SU-DHL-6 (cell line): ENCODE measurements around the gene KRT37.

ENCODE experiments used
- H2AFZ ChIP-seq: fragments of 200-600 bp; sonication (generic); 2 replicates; pipeline ENCODE4 v1.6.1; 2014; ENCODE audit warnings: low read depth, mild to moderate bottlenecking, moderate library complexity, mixed read lengths, antibody characterized with exemption, low read length; ENCODE audit not compliant: severe bottlenecking
- H3F3A ChIP-seq: fragments of 200-600 bp; shearing (Covaris generic); 2 replicates; pipeline ENCODE4 v1.6.0; 2016; ENCODE audit warnings: antibody characterized with exemption, mild to moderate bottlenecking; ENCODE audit not compliant: insufficient read depth
- H3K27ac ChIP-seq: fragments of 200-600 bp; sonication (generic); 2 replicates; pipeline ENCODE4 v1.5.1; 2016; ENCODE audit warnings: low read depth, mild to moderate bottlenecking, low read length, moderate library complexity, mixed read lengths
- H3K27me3 ChIP-seq: fragments of 200-600 bp; sonication (generic), shearing (Covaris generic); 2 replicates; pipeline ENCODE4 v1.6.0; 2014; ENCODE audit warnings: mild to moderate bottlenecking, low read length
- H3K36me3 ChIP-seq: fragments of 200-600 bp; sonication (generic); 2 replicates; pipeline ENCODE4 v1.6.1; 2014; ENCODE audit warnings: mild to moderate bottlenecking, low read length, mixed read lengths
- H3K4me2 ChIP-seq: fragments of 300-600, 200-600 bp; shearing (Covaris generic), sonication (generic); 2 replicates; pipeline ENCODE4 v1.6.0; 2014; ENCODE audit warnings: low read length, low read depth, mild to moderate bottlenecking; ENCODE audit not compliant: poor library complexity, severe bottlenecking
- H3K4me3 ChIP-seq: fragments of 200-600 bp; sonication (generic); 2 replicates; pipeline ENCODE4 v1.5.1; 2014; ENCODE audit warnings: antibody characterized with exemption, low read length, mild to moderate bottlenecking, mixed read lengths; ENCODE audit not compliant: insufficient read depth, poor library complexity, severe bottlenecking
- H3K79me2 ChIP-seq: fragments of 200-600 bp; sonication (generic); 2 replicates; pipeline ENCODE4 v1.6.1; 2014; ENCODE audit warnings: mild to moderate bottlenecking, low read length, moderate library complexity; ENCODE audit not compliant: insufficient read depth
- H3K9ac ChIP-seq: fragments of 200-600 bp; sonication (generic); 2 replicates; pipeline ENCODE4 v1.7.0; 2014; ENCODE audit warnings: mild to moderate bottlenecking, low read length
- H3K9me2 ChIP-seq: fragments of 200-600 bp; sonication (generic); replicated peaks from 2 replicates; pipeline ENCODE4 v1.6.1; 2014; ENCODE audit warnings: low read length; ENCODE audit not compliant: insufficient read depth
- H3K9me3 ChIP-seq: fragments of 200-600 bp; sonication (generic); 2 replicates; pipeline ENCODE4 v1.6.1; 2014; ENCODE audit warnings: low read length, mixed read lengths; ENCODE audit not compliant: insufficient read depth
- H4K20me1 ChIP-seq: fragments of 200-600 bp; sonication (generic); 2 replicates; pipeline ENCODE4 v1.6.1; 2014; ENCODE audit warnings: low read depth, mild to moderate bottlenecking, antibody characterized with exemption, low read length, moderate library complexity, mixed read lengths
- EZH2phosphoT487 ChIP-seq: fragments of 200-600 bp; sonication (generic), shearing (Covaris generic); conservative IDR thresholded peaks from 2 replicates; pipeline ENCODE4 v1.6.1; 2018; ENCODE audit warnings: mild to moderate bottlenecking, antibody characterized with exemption, low read length, moderate library complexity, mixed read lengths
- TF ChIP-seq, protein P1 (sequence below): fragments of 200-600 bp; sonication (generic); IDR thresholded peaks from one replicate; pipeline ENCODE4 v1.5.1; 2017; ENCODE audit warnings: antibody characterized with exemption, mild to moderate bottlenecking, low read length, moderate library complexity; ENCODE audit not compliant: insufficient read depth, poor library complexity, severe bottlenecking

KRT37 gene

GRCh38 chr17:41448506-41448905, 24.1 kb upstream of the KRT37 start:
- no peaks in the 10 kb centered on the region for H3F3A ChIP-seq
- TF ChIP-seq EZH2phosphoT487: no peak
- TF ChIP-seq, protein P1, sequence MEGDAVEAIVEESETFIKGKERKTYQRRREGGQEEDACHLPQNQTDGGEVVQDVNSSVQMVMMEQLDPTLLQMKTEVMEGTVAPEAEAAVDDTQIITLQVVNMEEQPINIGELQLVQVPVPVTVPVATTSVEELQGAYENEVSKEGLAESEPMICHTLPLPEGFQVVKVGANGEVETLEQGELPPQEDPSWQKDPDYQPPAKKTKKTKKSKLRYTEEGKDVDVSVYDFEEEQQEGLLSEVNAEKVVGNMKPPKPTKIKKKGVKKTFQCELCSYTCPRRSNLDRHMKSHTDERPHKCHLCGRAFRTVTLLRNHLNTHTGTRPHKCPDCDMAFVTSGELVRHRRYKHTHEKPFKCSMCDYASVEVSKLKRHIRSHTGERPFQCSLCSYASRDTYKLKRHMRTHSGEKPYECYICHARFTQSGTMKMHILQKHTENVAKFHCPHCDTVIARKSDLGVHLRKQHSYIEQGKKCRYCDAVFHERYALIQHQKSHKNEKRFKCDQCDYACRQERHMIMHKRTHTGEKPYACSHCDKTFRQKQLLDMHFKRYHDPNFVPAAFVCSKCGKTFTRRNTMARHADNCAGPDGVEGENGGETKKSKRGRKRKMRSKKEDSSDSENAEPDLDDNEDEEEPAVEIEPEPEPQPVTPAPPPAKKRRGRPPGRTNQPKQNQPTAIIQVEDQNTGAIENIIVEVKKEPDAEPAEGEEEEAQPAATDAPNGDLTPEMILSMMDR: no peak
- H3K27ac ChIP-seq: no peak overlapping the region
- no peak overlapping the region for H3K9ac ChIP-seq
- H3K4me3 ChIP-seq: no peak overlapping the region
- H3K36me3 ChIP-seq: no peaks in the 10 kb centered on the region
- no peak overlapping the region for H2AFZ ChIP-seq
- H3K4me2 ChIP-seq: no peak overlapping the region
- H3K9me2 ChIP-seq: no peaks in the 10 kb centered on the region
- no peaks in the 10 kb centered on the region for H3K9me3 ChIP-seq
- no peaks in the 10 kb centered on the region for H3K79me2 ChIP-seq
- no peaks in the 10 kb centered on the region for H4K20me1 ChIP-seq
- no peaks in the 10 kb centered on the region for H3K27me3 ChIP-seq

DNA sequence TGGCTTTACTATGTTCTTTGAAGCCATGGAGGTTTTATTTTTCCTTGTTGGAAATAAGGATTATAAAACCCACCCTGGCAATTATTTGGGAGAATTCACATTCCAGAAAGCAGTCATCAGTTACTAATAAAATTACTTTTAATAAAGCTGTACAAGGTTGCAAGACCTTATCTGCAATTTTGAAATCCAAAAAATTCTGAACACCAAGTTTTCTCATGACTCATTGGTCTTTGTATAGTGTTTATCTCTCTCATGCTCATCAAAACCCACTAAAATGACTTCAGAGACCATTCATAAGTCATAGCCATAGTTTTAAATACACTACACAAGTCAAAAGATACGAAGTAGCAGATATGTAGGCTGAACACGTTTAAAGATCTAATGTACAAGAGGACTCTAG, 22.4 kb upstream of the KRT37 start:
- H4K20me1 ChIP-seq: no peaks in the 10 kb centered on the region
- H3K4me2 ChIP-seq: no peak overlapping the region
- H3K9me2 ChIP-seq: no peaks in the 10 kb centered on the region
- no peaks in the 10 kb centered on the region for H3K79me2 ChIP-seq
- no peak overlapping the region for H3K4me3 ChIP-seq
- H3K27me3 ChIP-seq: no peaks in the 10 kb centered on the region
- TF ChIP-seq, protein P1: no peak
- TF ChIP-seq EZH2phosphoT487: no peak
- H3F3A ChIP-seq: no peaks in the 10 kb centered on the region
- no peak overlapping the region for H2AFZ ChIP-seq
- H3K27ac ChIP-seq: no peak overlapping the region
- H3K36me3 ChIP-seq: no peaks in the 10 kb centered on the region
- H3K9ac ChIP-seq: no peak overlapping the region
- H3K9me3 ChIP-seq: no peaks in the 10 kb centered on the region

DNA sequence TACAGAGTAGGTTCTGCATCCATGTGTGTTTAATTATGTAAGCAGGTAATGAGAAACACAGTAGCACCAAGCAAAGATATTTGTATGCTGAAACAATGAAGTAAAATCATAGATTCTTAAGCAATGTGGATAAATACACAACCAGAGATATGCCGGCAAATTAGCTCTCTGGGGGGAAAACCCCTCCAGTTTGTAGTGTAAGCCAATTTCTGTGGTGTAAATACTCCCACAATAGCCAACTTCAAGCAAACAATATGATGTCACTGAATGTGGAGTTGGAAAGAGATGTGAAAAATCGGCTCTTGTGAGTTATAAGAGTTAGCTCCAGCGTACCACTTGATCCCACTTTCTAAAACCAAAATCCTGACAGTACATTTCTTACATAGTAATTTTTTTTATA, 20.3 kb upstream of the KRT37 start:
- Histone ChIP-seq H3K9me2 (no peaks in the 10 kb centered on the region), H2AFZ (no peak overlapping the region), H3K27ac (no peak overlapping the region), H3K79me2 (no peaks in the 10 kb centered on the region), H3K9me3 (no peaks in the 10 kb centered on the region), H3K9ac (no peak overlapping the region), H3K27me3 (no peaks in the 10 kb centered on the region), H4K20me1 (no peaks in the 10 kb centered on the region), H3K4me2 (no peak overlapping the region), H3F3A (no peaks in the 10 kb centered on the region), H3K4me3 (no peak overlapping the region), H3K36me3 (no peaks in the 10 kb centered on the region)
- no peak for TF ChIP-seq EZH2phosphoT487
- TF ChIP-seq, protein P1: no peak

GRCh38 chr17:41444186-41444585, 19.8 kb upstream of the KRT37 start:
- Histone ChIP-seq H3K36me3 (no peaks in the 10 kb centered on the region), H3K4me3 (no peak overlapping the region), H4K20me1 (no peaks in the 10 kb centered on the region), H3K79me2 (no peaks in the 10 kb centered on the region), H3K27me3 (no peaks in the 10 kb centered on the region), H3K4me2 (no peak overlapping the region), H3K9me2 (no peaks in the 10 kb centered on the region), H3K9me3 (no peaks in the 10 kb centered on the region), H3K27ac (no peak overlapping the region), H3K9ac (no peak overlapping the region), H3F3A (no peaks in the 10 kb centered on the region), H2AFZ (no peak overlapping the region)
- TF ChIP-seq, protein P1: no peak
- no peak for TF ChIP-seq EZH2phosphoT487
